Measurements from ENCODE around the gene AARS2.

Gene AARS2

GRCh38 chr6:44260011-44260410 is 53.1 kb downstream of the AARS2 start:
- no peak for DNase-seq

GRCh38 chr6:44258921-44259320 is 54.2 kb downstream of the AARS2 start:
- DNase-seq: no peak

- no peak for DNase-seq
Observed at GRCh38 chr6:44258325-44258863, 54.8 kb downstream of the AARS2 start.

- no peak for DNase-seq
Observed at GRCh38 chr6:44257753-44258324, 55.3 kb downstream of the AARS2 start.

- DNase-seq: peak; percentile 57
Observed at GRCh38 chr6:44257025-44257752, 56.0 kb downstream of the AARS2 start, which contains the start of gene SLC35B2. Gene SLC35B2 (minus strand): TSS chr6:44257528. CDS start chr6:44257410, 118 bp downstream.

GRCh38 chr6:44256775-44257024 is 56.4 kb downstream of the AARS2 start:
- DNase-seq: no peak

- no peak for DNase-seq
Observed at GRCh38 chr6:44255871-44256774, 57.0 kb downstream of the AARS2 start.

GRCh38 chr6:44255105-44255808 is 57.9 kb downstream of the AARS2 start:
- DNase-seq: no peak

GRCh38 chr6:44254191-44255104 is 58.7 kb downstream of the AARS2 start:
- no peak for DNase-seq

- DNase-seq: peak; percentile 61
Observed at GRCh38 chr6:44253307-44254101, 59.6 kb downstream of the AARS2 start.

- DNase-seq: no peak
Observed at GRCh38 chr6:44251576-44252524, 61.3 kb downstream of the AARS2 start.

GRCh38 chr6:44250718-44251123 is 62.4 kb downstream of the AARS2 start:
- DNase-seq: no peak

- DNase-seq: no peak
Observed at GRCh38 chr6:44250067-44250717, 63.0 kb downstream of the AARS2 start.
